Transverse colon (tissue), 4 donors: ENCODE measurements around the gene SOD1.

Experiments
- CTCF ChIP-seq, 5 experiments: fragments of 200-600 bp in 3 of 5; fragments of 450-650 bp in 2 of 5; sonication (generic) in 3 of 5; IDR thresholded peaks; 1 replicate in 2 of 5; 2 replicates in 3 of 5; pipeline ENCODE4 v1.5.1; 2016 to 2017; ENCODE audit warnings: antibody characterized with exemption in 5 of 5, inconsistent platforms in 3 of 5, mild to moderate bottlenecking in 2 of 5, moderate library complexity in 1 of 5
- EP300 ChIP-seq: sonication (generic); formaldehyde crosslinking; IDR thresholded peaks from one replicate; pipeline ENCODE4 v1.6.1; 2017; ENCODE audit warnings: antibody characterized with exemption, low read depth
- POLR2AphosphoS5 ChIP-seq, 3 donors: sonication (generic); formaldehyde crosslinking; IDR thresholded peaks; one replicate each; pipeline ENCODE4 v1.6.1; 2016; ENCODE audit warnings: antibody characterized with exemption in 3 of 3

GRCh38 chr21:31660259-31660565 lies 719 bp downstream of the SOD1 start:
- TF ChIP-seq EP300 (no peak), CTCF (IDR thresholded peaks at IDR 0.05) (no peak), POLR2AphosphoS5 (IDR thresholded peaks at IDR 0.05) (no peak)
